GM13976 (cell line): ENCODE results near the gene TTC21A.

Source experiments
- DNase-seq: peaks from one replicate; pipeline ENCODE4 v3.0.0; 2012; ENCODE audit warnings: low spot score
- CTCF ChIP-seq: IDR thresholded peaks from 2 replicates; pipeline ENCODE4 v1.5.1; 2012; ENCODE audit warnings: borderline replicate concordance, mild to moderate bottlenecking; ENCODE audit not compliant: insufficient read depth; ENCODE audit errors: extremely low read depth, missing control alignments, control extremely low read depth
- in situ Hi-C: fragments of 300-500 bp; cut with MboI; formaldehyde crosslinking; loops from one replicate; pipeline ENCODE4 v1.12.0; 2022; ENCODE audit warnings: low sequenced_read_pairs, mixed read lengths, inconsistent platforms; ENCODE audit not compliant: unreplicated experiment

Gene TTC21A

DNA sequence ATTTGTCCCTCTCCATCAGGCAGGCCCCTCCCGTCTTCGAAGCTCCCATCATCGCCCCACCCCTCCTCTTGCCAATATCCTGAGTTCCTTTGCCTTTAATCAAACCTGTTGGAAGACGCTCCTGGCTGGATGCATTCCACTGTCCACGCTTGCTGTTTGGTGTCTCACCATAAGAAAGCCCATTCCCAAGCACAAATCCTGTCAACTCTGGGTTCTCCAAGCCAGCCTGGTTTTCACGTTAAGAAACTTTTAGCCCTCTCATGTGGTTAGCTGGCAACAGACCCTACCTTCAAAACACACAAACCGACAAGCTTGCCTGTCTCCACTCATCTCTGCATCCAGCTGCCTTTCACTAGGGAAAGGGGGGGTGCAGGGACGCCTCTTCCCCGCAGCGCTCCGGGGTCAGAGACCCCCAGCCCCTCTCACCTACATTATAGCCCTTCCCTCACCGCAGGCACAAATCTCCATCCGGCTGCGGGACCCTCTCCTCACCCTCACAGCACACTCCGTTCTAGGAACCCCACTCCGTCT is 1.1 kb upstream of the TTC21A start:
- in situ Hi-C loops: no loop called here
- no peak for TF ChIP-seq CTCF
- no peak for DNase-seq

GRCh38 chr3:39106851-39107387 is 561 bp upstream of the TTC21A start:
- DNase-seq: peak; percentile 66
- in situ Hi-C loops: no loop called here
- TF ChIP-seq CTCF: no peak

DNA sequence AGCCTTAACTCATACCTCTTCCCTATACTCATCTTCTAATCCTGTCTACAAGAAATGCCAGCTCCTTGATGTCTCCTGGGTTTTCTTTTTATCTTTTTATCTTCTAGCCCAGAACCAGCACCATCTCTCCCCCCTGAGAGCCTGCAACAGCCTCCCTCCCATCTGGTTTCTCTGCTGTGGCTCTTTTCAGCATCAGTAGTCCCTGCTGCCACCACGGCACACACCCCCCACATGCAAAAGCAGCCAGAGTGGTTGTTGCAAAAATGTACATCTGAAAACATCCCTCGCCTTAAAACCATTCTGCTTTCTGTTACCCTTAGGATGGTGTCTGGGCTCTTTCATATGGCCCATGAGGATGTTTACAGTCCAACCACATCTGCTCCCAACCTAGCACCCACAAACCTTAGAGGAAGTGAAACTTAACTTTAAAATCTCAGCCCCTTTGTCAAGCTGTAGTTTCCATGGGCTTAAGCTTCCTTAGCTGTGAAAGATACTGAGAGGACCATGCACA is 775 bp downstream of the TTC21A start:
- in situ Hi-C loops: no loop called here
- DNase-seq: peak; percentile 76
- TF ChIP-seq CTCF: no peak

- DNase-seq: no peak
- TF ChIP-seq CTCF: no peak
- in situ Hi-C loops: no loop called here
Measured at GRCh38 chr3:39109086-39109485, 1.6 kb downstream of the TTC21A start.

GRCh38 chr3:39110041-39110639 is 2.7 kb downstream of the TTC21A start:
- no peak for TF ChIP-seq CTCF
- DNase-seq: no peak
- in situ Hi-C loops: no loop called here

DNA sequence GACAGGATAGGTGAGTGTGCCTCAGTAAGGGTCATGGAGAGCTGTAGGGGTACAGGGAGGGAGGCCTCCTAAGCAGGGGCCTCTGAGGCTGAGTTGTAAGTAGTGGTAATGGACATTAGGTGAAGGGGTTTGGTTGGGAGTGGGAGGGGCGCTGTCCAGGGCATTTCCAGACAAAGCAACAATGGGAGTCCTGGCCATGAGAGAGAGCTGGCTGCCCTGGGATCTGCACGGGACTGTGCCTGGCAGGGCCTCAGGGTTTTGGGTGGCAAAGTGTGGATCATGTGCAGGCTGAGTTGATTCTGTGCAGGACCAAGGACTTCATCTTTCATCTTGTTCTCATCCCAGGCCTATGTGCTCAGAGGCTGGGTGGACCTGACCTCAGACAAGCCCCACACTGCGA is 4.6 kb downstream of the TTC21A start:
- in situ Hi-C loops: no loop called here
- DNase-seq: no peak
- TF ChIP-seq CTCF: no peak
